Hepatocyte (in vitro differentiated cells): Measurements from ENCODE around the gene SGCA. TPM values are rescaled to one million over a fixed set of nuclear protein-coding genes. Genes with fewer than 3 reads are reported as not detected.

ENCODE experiments used
- DNase-seq: peaks from one replicate; pipeline ENCODE4 v3.0.0-alpha.2; 2016; ENCODE audit warnings: low spot score
- H2AFZ ChIP-seq: fragments of 200-600 bp; sonication (generic); 2 replicates; pipeline ENCODE4 v1.6.0; 2016; ENCODE audit warnings: antibody characterized with exemption, mild to moderate bottlenecking
- H3K27ac ChIP-seq: fragments of 200-600 bp; sonication (generic); 2 replicates; pipeline ENCODE4 v1.5.1; 2016; ENCODE audit warnings: mild to moderate bottlenecking
- H3K27me3 ChIP-seq: fragments of 200-600 bp; sonication (generic); 2 replicates; pipeline ENCODE4 v1.6.1; 2016
- H3K36me3 ChIP-seq: fragments of 200-600 bp; sonication (generic); replicated peaks from 2 replicates; pipeline ENCODE4 v1.5.1; 2016; ENCODE audit warnings: low read depth; ENCODE audit not compliant: insufficient read depth
- H3K4me1 ChIP-seq: fragments of 200-600 bp; sonication (generic); 2 replicates; pipeline ENCODE4 v1.5.1; 2016; ENCODE audit warnings: mild to moderate bottlenecking, moderate library complexity; ENCODE audit not compliant: insufficient read depth
- H3K4me2 ChIP-seq: fragments of 200-600 bp; sonication (generic); 2 replicates; pipeline ENCODE4 v1.6.0; 2016
- H3K4me3 ChIP-seq: fragments of 200-600 bp; sonication (generic); 2 replicates; pipeline ENCODE4 v1.5.1; 2016; ENCODE audit warnings: mild to moderate bottlenecking
- H3K79me2 ChIP-seq: fragments of 200-600 bp; sonication (generic); 2 replicates; pipeline ENCODE4 v1.6.0; 2017; ENCODE audit warnings: mild to moderate bottlenecking
- H3K9me2 ChIP-seq: fragments of 200-600 bp; sonication (generic); replicated peaks from 2 replicates; pipeline ENCODE4 v1.6.0; 2017; ENCODE audit warnings: mild to moderate bottlenecking; ENCODE audit not compliant: insufficient read depth
- H3K9me3 ChIP-seq: fragments of 200-600 bp; sonication (generic); 2 replicates; pipeline ENCODE4 v1.5.1; 2016; ENCODE audit warnings: low read depth, mild to moderate bottlenecking
- H4K20me1 ChIP-seq: fragments of 200-600 bp; sonication (generic); 2 replicates; pipeline ENCODE4 v1.6.0; 2016; ENCODE audit warnings: mild to moderate bottlenecking; ENCODE audit not compliant: insufficient read depth, poor library complexity, severe bottlenecking
- EZH2 ChIP-seq: fragments of 200-600 bp; sonication (generic); IDR thresholded peaks from 2 replicates; pipeline ENCODE4 v1.6.1; 2016; ENCODE audit warnings: antibody characterized with exemption, mild to moderate bottlenecking, borderline replicate concordance
- EZH2phosphoT487 ChIP-seq: fragments of 200-600 bp; sonication (generic); IDR thresholded peaks from one replicate; pipeline ENCODE4 v1.6.1; 2018; ENCODE audit warnings: antibody characterized with exemption, mild to moderate bottlenecking, low read depth, moderate library complexity; ENCODE audit not compliant: unreplicated experiment, severe bottlenecking
- WGBS: methylation state at CpG from one replicate; pipeline ENCODE4 v1.1.6; 2016; ENCODE audit warnings: low lambda C conversion rate; ENCODE audit errors: missing lambda C conversion rate; 5-methylcytosine and 5-hydroxymethylcytosine counted together
- polyA plus RNA-seq: library from polyadenylated mRNA; unstranded; fragments of >200 nt; fragmentation: Nextera tagmentation; extraction: Ambion mirVana; gene quantifications from 2 replicates; pipeline ENCODE4 v1.2.1, GENCODE V29; 2016
- total RNA-seq: library from RNA; depleted of rRNA; stranded (reverse); fragments of >200 nt; gene quantifications from 2 replicates; pipeline ENCODE4 v1.2.3, GENCODE V29; 2014
- TF ChIP-seq, protein P1 (sequence below): fragments of 200-600 bp; sonication (generic); IDR thresholded peaks from 2 replicates; pipeline ENCODE4 v1.5.1; 2016; ENCODE audit warnings: antibody characterized with exemption, mild to moderate bottlenecking; ENCODE audit not compliant: poor library complexity

Gene SGCA
- total and polyA plus RNA-seq, 2 experiments from 2014 or later: 0.37 to 2.2 TPM

DNA sequence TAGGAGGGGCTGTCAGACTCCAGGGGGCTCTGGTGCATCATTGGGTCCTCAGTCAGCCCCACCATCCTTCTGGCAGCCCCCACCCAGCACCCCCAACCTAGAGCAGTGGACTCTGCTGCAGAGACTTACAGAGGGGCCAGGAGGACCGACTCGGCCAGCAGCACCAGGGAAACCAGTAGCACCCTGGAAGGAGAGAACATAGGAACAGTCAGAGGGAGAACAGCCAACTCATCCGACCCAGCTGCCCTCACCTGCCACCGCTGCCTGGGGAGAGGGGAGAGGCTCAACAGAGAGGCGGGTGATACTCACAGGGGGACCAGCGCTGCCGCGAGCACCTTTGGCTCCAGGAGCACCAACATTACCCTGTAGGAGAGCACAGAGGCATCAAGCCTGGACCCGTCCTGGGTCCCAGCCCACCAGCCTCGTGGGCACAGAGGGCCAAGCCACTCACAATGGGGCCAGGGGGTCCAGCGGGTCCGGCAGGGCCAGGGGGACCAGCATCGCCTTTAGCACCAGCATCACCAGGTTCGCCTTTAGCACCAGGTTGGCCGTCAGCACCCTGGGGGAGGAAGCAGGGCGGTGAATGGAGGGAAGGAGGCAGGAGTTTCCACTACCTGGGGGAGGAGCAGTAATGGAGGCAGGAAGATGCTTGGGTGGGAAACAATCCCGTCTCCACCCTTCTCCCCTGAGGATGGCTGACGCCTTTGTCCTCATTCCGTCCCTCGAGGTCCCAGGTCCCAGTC, 23.9 kb downstream of the SGCA start:
- Histone ChIP-seq H3K9me2 (no peaks in the 10 kb centered on the region), H3K9me3 (no peaks in the 10 kb centered on the region), H3K4me1 (no peaks in the 10 kb centered on the region), H2AFZ (no peak overlapping the region), H3K4me2 (no peak overlapping the region), H3K4me3 (no peak overlapping the region), H3K79me2 (peaks cover 4% of the 10 kb centered on the region), H3K27me3 (no peaks in the 10 kb centered on the region), H4K20me1 (peaks cover 69% of the 10 kb centered on the region), H3K27ac (peak overlapping the region; percentile 67), H3K36me3 (no peaks in the 10 kb centered on the region)
- 93% methylated on average over 19 of the region's 20 CpGs for WGBS
- TF ChIP-seq EZH2: no peak
- TF ChIP-seq, protein P1, sequence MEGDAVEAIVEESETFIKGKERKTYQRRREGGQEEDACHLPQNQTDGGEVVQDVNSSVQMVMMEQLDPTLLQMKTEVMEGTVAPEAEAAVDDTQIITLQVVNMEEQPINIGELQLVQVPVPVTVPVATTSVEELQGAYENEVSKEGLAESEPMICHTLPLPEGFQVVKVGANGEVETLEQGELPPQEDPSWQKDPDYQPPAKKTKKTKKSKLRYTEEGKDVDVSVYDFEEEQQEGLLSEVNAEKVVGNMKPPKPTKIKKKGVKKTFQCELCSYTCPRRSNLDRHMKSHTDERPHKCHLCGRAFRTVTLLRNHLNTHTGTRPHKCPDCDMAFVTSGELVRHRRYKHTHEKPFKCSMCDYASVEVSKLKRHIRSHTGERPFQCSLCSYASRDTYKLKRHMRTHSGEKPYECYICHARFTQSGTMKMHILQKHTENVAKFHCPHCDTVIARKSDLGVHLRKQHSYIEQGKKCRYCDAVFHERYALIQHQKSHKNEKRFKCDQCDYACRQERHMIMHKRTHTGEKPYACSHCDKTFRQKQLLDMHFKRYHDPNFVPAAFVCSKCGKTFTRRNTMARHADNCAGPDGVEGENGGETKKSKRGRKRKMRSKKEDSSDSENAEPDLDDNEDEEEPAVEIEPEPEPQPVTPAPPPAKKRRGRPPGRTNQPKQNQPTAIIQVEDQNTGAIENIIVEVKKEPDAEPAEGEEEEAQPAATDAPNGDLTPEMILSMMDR: no peak
- no peak for TF ChIP-seq EZH2phosphoT487
- no peak for DNase-seq

DNA sequence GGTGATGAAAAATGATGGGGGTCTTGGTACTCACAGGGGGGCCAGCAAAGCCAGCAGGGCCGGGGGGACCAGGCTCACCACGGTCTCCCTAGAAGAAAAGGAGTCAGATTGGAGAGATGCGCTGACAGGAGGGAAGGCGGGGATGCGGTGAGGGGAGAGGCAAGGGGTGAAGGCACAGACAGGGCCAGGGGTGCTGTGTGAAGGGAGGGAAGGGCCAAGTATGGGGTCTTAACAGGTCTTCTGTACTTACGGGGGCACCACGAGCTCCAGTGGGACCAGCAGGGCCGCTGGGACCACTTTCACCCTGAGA, 24.4 kb downstream of the SGCA start:
- Histone ChIP-seq H3K4me3 (no peak overlapping the region), H3K36me3 (no peaks in the 10 kb centered on the region), H4K20me1 (peaks cover 72% of the 10 kb centered on the region), H3K9me3 (no peaks in the 10 kb centered on the region), H3K79me2 (peaks cover 4% of the 10 kb centered on the region), H2AFZ (no peak overlapping the region), H3K4me1 (no peaks in the 10 kb centered on the region), H3K27me3 (no peaks in the 10 kb centered on the region), H3K4me2 (no peak overlapping the region), H3K27ac (peak overlapping the region; percentile 67), H3K9me2 (no peaks in the 10 kb centered on the region)
- DNase-seq: no peak
- WGBS: 87% methylated on average over 7 of the region's 8 CpGs
- TF ChIP-seq EZH2phosphoT487 (no peak), EZH2 (no peak)
- TF ChIP-seq, protein P1: no peak

DNA sequence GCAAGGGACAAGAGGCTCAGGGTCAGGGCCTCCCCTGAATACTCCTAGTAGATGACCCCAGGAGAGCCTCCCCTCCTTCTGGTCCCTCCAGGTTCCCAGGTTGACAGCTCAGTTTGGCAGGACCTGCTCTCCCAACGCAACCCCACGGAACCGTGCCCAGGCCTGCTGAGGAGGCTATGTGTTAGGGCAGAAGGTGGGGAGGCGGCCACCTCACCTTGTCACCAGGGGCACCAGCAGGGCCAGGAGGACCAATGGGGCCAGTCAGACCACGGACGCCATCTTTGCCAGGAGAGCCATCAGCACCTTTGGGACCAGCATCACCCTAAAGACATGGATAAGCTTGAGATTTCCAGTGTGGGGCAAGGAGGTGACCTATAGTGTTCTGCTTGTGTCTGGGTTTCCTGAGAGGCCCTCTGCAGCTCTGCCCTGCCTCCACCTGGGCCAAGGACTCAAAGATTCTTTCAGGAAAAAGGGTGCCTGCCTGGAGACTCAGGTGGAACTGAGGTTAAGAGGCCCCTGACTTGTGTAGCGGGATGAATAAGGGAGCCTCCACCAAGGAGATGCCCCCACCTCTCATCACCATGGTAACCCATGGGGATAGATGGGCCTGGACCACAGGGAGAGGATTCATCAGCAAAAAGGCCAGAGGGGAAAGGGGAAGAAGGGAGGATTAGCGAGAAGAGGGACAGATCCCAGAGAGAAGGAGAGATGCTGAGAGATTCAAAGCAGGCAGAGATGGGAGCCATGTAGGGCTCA, 25.0 kb downstream of the SGCA start:
- H3K27me3 ChIP-seq: no peaks in the 10 kb centered on the region
- H3K4me1 ChIP-seq: no peaks in the 10 kb centered on the region
- H3K36me3 ChIP-seq: no peaks in the 10 kb centered on the region
- H2AFZ ChIP-seq: no peak overlapping the region
- no peak overlapping the region for H3K4me3 ChIP-seq
- no peaks in the 10 kb centered on the region for H3K9me2 ChIP-seq
- no peaks in the 10 kb centered on the region for H3K9me3 ChIP-seq
- no peak overlapping the region for H3K4me2 ChIP-seq
- peaks cover 77% of the 10 kb centered on the region for H4K20me1 ChIP-seq
- no peak for TF ChIP-seq EZH2phosphoT487
- no peak for TF ChIP-seq EZH2
- TF ChIP-seq, protein P1: no peak
- 89% methylated on average over 8 of the region's 8 CpGs for WGBS
- no peak for DNase-seq
- H3K79me2 ChIP-seq: peaks cover 8% of the 10 kb centered on the region
- H3K27ac ChIP-seq: peak overlapping the region; percentile 67
